NCI-H510A treated with DMSO at 0.1 percent for 48 hours (cell line): ENCODE measurements around the gene DVL2.

Experiments used
- DNase-seq: peaks from one replicate; lab custom pipeline; 2025; lab: John Stamatoyannopoulos, UW

DVL2 gene

DNA sequence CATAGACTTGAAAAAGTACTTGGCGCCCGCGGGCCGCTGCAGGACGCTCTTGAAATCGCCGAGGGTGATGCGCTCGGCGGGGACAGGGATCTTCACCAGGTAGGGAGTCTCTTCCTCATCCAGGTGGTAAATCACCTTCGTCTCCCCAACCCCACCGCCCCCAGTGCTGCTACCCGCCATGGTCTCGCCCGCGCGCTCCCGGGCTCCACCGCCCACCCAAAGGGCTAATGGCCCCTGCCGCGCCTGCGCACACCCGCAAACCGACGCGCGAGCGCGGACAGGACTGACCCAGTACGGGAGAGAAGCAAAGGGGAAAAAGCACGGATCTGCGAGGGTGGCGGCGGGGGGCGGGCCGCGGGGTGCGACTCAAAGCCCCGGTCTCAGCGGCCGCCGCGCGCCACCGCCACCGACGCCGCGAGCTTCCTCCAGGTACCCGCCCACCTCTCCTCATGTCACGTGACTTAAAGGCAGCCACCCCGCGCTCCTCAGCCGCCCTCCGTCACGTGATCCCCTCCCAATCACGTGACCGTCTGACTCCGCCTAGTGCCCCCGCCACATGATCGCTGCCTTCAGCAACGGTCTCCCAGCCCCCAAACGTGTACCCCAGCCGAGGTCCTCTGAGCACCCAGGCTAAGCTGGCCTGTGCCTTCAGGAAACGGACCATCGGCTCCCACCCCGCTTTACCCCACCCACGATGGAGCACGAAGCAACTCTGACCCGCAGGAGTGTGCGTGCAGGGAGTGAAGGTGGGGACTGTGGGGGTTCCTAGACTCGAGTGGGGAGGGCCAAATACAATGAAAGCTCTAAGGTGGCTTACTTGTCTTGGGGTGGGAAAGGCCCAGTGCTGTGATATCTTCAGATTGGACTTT lies at the start of gene DVL2:
TSS of gene DVL2 (minus strand) at position 435 of the 869 bp plus-strand sequence. CDS start at position 180, 255 bp downstream.
- DNase-seq: peak; percentile 92

DNA sequence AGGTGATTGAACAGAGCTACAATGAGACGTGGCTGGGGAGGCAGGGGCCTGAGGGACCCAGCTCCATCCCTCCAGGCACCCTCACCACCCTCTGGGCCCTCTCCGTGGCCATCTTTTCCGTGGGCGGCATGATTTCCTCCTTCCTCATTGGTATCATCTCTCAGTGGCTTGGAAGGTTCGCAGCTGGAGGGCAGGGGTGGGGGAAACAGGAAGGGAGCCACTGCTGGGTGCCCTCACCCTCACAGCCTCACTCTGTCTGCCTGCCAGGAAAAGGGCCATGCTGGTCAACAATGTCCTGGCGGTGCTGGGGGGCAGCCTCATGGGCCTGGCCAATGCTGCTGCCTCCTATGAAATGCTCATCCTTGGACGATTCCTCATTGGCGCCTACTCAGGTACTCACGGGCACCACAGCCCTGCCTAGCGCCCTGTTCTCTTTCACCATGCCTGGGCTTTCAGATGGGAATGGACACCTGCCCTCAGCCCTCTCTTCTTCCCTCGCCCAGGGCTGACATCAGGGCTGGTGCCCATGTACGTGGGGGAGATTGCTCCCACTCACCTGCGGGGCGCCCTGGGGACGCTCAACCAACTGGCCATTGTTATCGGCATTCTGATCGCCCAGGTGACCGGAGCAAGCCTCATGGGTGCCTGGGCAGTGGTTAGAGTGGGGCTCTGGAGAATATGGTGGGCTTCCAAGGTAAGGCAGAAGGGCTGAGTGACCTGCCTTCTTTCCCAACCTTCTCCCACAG lies 49.3 kb upstream of the DVL2 start:
- no peak for DNase-seq

DNA sequence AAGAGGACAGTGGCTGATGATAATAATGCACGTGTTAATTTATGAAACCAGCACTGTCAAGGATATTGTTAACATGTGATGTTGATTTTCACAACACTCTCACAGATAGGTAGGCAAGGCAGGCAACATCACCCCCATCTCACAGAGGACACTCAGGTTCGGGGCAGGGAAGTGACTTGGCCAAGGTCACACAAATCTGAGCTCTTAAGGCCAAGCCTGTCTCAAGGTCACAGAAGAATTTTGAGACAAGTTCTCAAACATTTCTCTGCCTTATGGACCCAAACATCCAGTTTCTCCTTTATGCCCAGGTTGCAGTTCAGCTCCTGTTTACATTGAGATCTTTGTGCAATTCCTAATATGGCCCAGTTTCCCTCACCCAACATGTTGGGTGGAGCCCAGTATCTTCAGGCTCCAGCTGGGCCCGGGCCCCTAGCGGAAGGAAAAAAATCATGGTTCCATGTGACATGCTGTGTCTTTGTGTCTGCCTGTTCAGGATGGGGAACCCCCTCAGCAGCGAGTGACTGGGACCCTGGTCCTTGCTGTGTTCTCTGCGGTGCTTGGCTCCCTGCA lies 48.5 kb upstream of the DVL2 start:
- no peak for DNase-seq

DNA sequence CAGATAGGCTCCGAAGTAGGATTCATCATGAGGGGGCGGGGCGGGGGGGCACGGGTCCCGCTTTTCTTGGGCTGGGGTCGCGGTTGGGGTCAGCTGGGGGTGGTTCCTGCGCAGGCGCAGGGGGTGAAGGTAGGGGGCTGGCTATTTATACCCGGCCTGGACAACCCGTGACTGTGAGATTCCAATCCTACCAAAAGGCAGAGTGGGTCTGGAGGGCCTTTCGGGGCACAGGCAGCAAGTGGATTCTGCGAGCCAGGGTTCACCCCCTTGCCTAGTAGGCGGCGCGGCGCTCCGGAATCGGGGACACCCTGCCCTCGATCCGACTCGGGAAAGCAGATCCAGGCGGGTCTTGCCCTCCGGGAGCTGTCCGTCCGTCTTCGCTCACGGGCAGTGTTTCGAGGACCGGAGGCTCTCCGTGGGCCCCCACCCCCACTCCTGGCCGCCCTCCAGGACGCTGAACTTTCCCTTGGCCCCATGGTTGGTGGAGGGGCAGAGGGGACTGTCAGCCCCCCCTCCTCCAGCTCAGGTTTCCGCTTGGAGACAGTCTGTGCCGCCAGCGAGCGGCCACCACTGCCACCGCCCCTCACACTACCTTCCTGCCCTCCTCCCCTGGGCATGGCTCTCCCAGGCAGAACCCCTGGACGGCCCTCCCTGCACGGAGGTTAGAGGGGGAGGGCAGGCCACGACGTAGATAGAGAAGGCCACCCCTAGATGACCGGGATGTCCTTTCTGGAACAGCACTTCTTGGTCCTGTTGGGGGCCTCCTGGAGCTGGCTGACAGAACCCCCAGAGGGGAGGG lies 47.8 kb upstream of the DVL2 start:
- DNase-seq: no peak

DNA sequence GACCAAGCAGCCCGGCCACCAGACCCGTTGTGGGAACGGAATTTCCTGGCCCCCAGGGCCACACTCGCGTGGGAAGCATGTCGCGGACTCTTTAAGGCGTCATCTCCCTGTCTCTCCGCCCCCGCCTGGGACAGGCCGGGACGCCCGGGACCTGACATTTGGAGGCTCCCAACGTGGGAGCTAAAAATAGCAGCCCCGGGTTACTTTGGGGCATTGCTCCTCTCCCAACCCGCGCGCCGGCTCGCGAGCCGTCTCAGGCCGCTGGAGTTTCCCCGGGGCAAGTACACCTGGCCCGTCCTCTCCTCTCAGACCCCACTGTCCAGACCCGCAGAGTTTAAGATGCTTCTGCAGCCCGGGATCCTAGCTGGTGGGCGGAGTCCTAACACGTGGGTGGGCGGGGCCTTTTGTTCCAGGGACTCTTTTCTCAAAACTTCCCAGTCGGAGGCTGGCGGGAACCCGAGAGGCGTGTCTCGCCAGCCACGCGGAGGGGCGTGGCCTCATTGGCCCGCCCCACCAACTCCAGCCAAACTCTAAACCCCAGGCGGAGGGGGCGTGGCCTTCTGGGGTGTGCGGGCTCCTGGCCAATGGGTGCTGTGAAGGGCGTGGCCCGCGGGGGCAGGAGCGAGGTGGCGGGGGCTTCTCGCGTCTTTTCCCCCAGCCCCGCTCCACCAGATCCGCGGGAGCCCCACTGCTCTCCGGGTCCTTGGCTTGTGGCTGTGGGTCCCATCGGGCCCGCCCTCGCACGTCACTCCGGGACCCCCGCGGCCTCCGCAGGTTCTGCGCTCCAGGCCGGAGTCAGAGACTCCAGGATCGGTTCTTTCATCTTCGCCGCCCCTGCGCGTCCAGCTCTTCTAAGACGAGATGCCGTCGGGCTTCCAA lies 47.0 kb upstream of the DVL2 start, which contains the start of gene SLC2A4:
TSS of gene SLC2A4 (plus strand) at position 645 of the 879 bp plus-strand sequence. CDS start at position 862, 217 bp downstream.
- peak; percentile 76 for DNase-seq

DNA sequence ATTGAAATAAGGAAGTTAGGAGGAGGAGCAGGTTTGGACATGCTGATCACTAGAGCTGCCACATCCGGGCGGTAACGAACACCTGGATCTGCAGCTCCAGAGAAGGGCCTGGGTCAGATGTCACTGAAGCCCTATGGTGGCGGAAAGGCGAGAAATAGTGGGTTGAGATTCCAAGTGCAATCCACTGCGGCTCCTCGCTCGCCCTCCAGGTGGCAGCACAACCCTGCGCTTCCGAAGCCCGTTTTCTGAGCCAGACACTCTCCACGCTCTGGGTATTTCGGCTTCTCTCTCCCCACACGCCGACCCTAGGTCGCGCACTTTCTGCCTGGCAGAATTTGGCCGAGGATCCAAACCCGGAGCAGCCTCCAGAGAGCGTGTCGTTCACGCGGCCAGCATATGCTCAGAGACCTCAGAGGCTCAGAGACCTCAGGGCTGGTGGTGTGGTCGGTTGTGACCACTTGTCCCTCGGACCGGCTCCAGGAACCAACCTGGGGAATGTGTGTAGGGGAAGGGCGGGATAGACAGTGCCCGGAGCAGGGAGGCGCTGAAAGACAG lies 46.3 kb upstream of the DVL2 start:
- DNase-seq: peak; percentile 89

DNA sequence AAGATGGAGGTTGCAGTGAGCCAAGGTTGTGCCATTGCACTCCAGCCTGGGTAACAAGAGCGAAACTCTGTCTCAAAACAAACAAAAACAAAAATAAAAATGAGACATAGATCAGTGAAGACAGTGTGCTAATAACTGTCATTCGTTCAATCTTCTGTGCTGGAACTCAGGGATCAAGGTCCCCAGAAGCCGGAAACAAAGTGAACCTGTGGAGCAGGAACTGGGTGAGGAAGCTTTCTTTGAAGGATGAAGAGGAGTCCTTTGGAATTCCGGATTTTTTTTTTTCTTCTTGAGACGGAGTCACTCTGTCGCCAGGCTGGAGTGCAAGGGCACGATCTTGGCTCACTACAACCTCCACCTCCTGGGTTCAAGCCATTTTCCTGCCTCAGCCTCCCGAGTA lies 45.1 kb upstream of the DVL2 start:
- DNase-seq: no peak

DNA sequence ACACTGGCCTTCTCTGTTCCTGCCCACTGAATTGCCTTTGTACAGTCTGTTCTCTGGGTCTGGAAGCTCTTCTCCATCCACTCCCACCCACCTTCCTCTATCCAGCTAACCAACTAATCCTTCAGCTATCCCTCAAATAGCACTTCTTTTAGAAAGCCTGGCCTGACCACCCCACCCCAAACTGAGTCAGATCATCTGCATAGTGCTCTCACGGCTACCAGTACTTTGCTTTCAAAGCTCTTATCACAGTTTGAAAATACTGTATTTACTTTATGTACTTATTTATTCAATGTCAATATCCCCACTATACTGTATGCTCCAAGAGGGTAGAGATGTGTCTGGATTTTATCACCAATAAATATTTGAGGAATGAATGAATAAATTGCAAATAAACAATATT lies 32.5 kb upstream of the DVL2 start:
- DNase-seq: no peak

DNA sequence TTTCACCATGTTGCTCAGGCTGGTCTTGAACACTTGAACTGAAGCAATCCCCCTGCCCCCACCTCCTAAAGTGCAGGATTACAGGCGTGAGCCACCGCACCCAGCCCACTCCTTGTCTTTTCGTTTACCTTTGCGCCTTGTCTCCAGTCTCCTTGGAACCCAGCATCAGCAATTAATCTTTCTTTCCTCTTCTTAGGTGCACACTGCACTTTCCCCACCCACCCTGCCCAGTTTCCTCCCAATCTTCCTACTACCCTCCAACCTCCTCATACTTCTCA lies 29.4 kb upstream of the DVL2 start:
- no peak for DNase-seq

DNA sequence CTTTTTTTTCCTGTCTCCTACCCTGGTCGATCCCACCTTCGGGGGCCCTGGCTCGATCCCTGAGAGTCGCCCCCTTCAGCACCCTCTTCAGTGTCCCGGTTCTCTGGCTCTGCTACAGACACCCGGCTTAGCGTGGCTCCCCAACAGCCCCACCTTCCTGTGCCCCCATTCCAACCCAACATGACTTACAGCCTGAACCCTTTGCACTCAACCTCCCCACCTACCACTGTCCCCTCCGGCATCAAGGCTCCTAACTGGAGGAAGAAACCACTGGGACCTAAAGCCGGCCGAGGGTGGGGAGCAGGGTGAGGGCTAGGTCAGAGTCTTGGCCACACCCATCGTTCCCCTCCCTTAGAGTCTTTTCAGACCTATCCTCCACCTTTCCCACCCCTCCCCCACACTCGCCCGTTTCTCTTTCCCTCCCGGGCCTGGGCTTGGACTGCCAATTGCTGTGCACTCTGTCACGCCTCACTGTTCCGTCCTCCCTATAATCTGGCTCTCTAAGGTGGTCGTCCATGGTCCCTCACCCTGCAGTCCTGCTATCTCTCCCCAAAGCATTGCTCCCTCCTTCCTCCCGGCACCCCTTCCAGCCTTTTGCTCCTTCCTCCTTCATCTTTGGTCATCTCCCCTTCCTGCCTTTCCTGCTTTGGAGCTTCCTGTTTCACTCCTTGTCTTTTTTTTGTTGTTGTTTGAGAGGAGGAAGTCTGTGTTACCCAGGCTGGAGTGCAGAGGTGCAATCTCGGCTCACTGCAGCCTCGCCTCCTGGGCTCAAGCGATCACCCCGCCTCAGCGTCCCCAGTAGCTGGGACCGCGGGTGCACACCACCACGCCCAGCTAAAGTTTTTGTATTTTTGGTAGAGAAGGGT lies 28.9 kb upstream of the DVL2 start:
- DNase-seq: peak; percentile 72

DNA sequence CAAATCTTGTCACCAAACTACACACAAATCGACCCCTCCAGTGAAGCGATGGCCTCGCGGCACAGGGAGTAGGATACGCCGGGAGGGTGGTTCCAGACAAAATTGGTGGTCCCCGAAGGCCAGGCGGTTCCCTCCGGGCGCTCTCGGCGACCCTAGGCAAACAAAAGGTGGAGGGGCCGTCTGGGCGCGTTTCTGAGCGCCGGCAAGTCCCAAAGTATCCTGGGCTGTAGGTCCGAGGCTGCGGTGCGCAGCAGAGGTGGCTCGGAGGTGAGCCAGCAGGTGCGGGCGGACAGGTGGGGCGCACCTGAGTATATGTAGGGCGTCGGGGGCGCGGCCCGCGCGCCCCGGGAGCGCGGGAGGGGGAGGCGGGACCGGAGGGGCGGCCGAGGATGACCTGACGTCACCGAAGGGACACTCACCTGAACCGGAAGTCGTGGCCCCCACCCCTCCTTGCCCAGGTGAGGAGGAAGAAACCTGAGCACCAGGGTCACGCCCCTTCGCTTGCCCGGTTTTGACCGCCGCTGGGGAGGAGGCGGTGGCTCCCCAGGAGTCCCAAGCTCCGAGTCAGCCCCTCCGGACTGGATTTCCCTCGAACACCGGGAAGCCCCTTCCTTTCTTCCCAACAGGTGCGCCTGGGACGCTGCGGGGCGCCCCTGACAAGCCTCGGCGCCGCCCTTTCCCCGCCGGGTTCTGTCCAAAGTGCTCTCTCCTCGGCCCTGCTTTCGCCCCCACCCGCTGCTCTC lies 28.0 kb upstream of the DVL2 start, which contains the start of gene CLDN7:
TSS of gene CLDN7 (minus strand) at position 287 of the 743 bp plus-strand sequence. CDS start 435 bp downstream, outside the sequence.
- peak; percentile 88 for DNase-seq

DNA sequence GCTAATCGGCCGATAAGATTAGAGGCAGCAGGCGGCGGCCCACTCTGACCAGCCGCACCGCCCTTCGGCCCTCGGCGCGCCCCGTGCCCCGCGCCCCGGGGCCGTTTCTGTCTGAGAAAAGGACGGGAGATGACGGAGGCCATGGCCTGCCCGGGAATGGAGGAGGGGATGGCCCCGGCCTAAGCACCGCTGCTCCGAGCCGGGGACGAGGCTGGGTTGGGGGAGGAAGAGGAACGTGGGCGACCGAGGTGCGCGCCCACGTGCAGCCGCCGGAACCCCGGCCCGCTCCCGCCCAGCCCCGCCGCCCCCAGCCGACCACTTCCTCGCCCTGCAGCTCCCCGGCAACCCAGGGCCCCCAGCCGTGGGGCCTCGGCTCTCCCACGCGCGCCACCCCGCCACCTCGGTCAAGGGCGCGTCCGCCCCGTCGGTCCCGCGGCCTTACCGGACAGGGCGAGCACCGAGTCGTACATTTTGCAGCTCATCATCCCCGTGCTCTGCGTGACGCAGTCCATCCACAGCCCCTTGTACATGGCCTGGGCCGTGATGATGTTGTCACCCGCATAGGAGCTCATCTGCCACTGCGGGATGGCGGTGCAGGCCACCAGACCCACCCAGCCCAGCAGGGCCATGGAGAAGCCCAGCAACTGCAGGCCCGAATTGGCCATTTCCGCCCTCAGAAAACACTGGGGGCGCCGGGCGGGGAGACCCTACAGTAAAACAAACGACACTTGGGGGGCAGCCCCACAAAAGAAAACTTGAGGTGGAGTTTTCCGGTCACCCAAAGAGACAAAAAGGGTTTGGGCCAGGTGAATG lies 27.3 kb upstream of the DVL2 start:
- no peak for DNase-seq

DNA sequence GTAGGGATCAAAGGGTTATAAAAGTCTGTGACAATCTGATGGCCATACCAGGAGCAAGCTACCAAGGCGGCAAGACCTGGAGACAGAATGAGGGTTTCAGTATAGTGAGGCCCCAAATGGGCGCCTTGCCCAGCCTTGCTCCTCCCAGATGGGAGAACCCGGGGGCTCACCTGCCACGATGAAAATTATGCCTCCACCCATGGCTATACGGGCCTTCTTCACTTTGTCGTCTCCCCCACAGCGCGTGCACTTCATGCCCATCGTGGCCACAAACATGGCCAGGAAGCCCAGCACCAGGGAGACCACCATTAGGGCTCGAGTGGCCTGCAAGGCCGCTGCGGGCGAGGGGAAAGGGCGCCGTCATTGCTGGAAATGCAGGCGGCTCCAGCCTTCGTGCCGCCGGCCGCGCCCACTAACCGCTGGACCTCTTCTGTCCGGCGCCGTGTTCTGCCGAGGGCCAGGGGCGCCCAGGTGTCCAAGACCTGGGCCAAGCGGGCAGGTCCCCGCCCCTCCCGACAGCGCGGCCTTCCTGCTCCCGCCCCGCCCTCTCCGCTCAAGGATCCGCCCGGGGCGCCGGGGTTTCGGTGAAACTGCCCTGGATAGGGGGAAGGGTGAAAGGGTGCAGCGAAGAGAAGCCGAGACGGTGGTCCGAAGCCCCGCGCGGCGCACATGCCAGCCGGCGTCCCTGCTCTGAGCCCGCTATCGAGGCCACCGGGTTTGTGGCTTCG lies 26.5 kb upstream of the DVL2 start:
- DNase-seq: peak; percentile 55

DNA sequence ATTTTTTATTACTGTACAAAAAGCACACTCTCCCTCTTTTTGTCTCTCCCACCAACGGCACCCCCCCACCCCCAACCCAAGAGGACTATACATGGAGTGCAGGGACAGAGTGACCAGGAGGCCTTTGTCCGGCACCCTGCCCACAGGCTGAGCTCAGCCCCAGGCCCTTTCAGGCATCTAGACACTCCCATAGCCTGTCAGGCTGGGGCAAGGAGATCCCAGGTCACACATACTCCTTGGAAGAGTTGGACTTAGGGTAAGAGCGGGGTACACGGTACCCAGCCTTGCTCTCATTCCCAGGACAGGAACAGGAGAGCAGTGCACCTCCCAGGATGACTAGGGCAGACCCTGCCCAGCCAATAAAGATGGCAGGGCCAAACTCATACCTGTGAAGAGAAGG lies 25.8 kb upstream of the DVL2 start:
- no peak for DNase-seq

DNA sequence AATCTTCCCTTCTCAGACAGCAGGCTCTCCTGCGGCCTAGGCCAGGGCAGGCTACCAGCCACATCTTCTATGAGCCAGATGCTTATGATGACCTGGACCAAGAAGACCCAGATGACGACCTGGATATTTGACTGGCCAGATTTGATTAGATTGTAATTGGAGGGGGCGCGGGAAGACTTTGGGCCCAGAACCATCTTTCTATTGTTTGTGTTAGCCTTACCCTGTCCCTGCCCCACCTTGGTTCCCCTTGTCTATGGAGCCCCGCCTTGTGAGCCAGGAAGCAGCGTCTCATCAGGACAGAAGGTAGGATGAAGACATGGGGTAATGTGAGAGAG lies 25.2 kb upstream of the DVL2 start:
- DNase-seq: no peak

DNA sequence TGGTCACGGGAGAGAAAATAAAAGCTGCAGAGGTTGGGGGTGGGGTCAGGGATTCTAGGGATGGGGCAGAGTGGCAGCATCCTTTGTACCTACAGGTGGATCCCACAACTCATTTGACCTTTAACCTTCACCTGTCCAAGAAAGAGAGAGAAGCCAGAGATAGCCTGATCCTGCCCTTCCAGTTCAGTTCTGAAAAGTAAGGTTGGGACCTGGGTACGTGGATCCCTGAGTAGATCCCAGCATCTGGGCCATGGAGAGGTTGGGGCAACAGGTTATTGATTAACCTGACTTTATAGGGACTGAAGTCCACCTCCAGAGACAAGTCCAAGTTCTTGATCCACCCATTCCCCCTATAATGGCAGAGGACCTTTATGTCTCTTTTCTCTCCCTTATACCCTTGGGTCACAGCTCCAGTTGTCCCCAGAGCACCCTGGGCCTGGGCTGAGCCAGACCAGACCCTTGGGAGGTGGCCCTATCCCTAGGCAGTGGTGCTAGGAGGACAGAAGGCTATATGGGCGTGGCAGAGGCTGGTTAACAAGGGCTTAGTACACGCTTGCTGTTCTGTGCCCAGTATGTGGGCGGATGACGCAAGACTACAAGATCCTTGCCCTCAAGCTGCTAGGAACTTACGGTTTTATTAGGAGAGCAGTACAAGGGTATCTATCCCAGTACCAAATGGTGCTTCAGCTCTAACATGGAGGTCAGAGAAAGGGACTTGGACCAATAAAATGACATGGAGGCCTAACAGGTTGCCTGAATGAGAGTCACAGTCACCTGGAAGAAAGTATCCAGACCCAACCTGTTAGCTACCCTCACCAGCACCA lies 24.6 kb upstream of the DVL2 start:
- no peak for DNase-seq
